HG03520 (cell line): ENCODE measurements around the gene DNPEP.

Experiments
- ATAC-seq: cut with Tn5 transposase; IDR thresholded peaks from one replicate; pipeline ENCODE4 v1.9.1; 2021; ENCODE audit warnings: mild to moderate bottlenecking, moderate library complexity; ENCODE audit not compliant: unreplicated experiment

Gene DNPEP

DNA sequence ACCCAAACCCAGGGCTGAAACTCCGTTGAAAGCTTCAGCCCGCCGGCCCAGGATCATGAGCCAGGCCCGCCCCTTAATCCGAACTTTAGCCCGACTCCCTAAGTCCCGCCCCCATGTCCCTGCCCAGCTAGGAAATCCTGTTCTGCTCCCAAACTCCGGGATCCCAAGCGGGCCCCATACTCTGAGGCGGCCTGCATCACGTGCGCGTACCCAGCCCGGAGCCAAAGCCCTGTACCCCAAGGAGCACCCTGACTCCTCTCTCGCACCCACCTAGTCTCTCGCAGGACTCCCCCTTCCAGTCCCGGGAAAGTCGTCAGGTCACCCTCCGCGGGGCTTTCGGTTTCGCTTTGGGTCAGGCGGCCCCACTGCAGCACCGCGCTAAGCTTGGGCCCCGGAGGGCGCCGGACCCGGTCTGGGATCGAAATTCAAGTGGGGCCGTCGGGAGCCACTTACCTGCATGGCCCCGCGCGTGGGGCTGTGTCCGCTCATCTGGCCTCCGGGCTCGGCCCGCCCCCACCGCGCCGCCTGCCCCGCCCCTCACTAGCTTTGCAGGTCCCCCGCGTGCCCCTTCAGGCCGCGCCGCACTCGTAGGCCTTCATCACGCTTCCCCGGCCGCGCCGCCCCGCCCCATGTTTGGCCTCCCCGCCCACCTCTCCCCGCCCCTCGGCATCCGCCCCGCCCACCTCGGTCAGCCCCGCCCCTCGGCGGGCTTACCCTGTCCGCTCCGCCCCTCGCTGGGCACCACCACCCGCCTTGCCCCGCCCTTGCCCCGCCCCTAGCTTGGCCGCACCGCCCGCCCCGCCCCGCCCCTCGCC, at the start of gene DNPEP:
Gene DNPEP, minus strand, starts transcription at position 607 of the 815 bp plus-strand sequence. Its CDS starts 118 bp downstream, at position 489.
- ATAC-seq, result peak; percentile 49

GRCh38 chr2:219437141-219437540, 49.4 kb upstream of the DNPEP start:
- no peak for ATAC-seq

DNA sequence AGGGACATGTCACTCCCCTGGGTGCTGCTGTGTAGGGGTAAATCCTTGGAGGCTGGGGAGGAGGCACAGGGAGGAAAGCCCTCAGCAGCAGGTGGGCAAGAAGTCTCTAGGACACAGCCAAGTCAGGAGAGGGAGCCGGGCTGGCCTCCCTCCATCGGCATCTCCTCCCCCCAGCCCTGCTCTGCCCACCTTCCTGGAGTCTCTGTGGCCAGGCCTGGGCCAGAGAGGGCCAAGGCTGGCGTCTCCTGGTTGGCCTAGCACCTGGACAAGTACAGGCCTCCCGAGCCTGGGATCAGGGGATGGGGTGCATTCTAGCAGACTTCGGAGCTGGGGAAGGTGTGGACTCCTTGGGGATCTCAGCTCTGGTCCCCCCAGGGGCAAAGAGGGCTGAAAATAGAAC, 48.8 kb upstream of the DNPEP start:
- no peak for ATAC-seq

DNA sequence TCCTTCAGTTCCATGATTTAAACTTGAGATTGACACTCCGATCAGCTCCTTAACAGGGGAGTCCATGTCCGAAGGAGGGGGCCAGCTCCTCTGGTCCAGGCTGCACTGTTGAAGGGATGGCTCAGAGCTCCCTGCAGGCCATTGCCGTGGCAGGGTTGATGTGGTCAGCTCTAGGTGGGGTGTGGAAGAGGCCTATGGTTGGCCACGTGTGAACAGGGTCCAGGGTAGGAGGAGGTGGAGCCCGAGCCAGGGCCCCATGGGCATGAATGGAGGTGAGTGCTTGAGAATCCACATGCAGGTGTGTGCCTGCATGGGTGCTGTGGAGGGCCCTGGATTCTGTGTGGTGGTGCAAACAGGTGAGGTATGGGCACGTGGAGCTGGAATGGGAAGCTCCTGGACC, 48.0 kb upstream of the DNPEP start:
- ATAC-seq, result no peak

- ATAC-seq, result no peak
These were observed 47.2 kb upstream of the DNPEP start, which contains the start of gene SPEG for GRCh38 chr2:219434718-219435525. Gene SPEG, plus strand, starts transcription at chr2:219434843. Its CDS starts 135 bp downstream, at chr2:219434978.

DNA sequence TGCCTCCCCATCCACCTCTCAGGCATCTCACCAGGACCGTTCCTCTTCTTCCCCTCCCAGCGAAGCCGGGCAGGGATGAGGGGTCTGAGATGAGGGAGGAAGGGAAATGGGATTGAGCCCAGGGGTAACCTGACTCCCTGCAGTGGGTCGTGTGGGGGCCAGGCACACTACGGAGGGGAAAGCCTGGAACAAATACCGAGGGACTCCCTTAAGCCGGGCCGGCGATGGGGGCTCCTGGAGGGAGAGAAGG, 46.7 kb upstream of the DNPEP start:
- ATAC-seq, result no peak

DNA sequence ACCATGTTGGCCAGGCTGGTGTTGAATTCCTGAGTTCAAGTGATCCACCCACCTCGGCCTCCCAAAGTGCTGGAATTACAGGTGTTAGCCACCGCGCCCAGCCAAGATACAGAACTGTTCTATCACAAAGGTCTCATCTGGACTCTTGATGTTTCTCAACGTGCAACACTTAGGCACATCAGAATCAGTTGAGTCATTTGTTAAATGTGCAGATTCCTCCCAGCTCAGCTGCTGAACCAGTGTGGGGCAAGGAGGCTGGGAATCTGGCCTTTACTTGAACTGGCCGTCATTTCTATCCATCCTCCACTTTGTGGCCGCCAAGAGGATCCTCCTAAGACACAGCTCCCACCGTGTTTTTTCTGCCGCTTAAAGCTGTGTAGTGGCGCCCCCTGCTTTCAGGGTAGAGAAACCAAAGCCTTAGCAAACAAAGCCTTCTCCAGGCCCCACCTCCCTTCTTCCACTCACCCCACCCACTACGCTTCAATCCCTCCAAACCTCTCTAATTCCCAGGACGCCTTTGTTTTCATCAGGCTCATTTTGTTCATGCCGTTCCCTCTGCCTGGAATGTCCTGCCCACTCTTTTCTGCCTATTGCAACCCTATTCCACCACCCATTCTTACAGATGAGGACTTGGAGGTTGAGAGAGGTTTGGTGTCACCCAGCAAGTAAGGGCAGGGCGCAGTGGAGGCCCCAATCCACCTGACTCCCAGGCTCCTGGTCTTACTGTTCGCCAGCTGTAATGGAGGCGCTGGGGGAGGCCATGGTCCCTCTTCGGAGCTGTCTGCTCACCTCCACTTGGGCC, 46.2 kb upstream of the DNPEP start:
- no peak for ATAC-seq

GRCh38 chr2:219430633-219431615, 43.2 kb upstream of the DNPEP start:
- no peak for ATAC-seq

DNA sequence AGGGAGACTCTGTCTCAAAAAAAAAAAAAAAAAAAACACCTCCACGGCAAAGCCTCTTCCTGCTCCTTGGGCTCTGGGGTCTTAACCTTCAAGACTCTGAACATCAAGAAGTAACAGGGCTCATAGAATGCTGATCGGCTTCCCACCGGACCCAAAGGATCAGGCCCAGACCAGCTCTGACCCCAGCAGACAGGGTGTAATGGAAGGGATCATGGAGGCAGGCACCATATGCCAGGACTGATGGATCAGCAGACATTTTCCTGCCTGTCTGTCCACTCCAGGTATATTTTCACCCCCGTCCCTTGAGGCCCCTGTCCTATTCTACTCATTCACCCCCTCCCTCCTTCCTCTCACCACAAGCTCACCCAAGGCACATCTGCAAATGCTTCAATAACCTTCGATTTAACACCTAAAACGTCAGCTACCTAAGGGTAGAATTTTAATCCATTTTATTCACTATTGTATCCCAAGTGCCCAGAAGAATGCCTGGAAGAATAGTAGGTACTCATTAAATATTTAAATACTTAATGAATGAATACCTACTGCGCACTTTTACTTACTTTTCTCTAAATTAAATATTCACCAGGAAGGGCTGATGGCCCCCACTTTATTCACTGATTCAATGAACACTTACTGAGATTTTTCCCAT, 42.4 kb upstream of the DNPEP start:
- ATAC-seq, result no peak

GRCh38 chr2:219428469-219428868, 40.8 kb upstream of the DNPEP start:
- ATAC-seq, result no peak

- no peak for ATAC-seq
These were observed 38.9 kb upstream of the DNPEP start for GRCh38 chr2:219426534-219427136.

- no peak for ATAC-seq
These were observed 38.3 kb upstream of the DNPEP start for GRCh38 chr2:219426068-219426443.

DNA sequence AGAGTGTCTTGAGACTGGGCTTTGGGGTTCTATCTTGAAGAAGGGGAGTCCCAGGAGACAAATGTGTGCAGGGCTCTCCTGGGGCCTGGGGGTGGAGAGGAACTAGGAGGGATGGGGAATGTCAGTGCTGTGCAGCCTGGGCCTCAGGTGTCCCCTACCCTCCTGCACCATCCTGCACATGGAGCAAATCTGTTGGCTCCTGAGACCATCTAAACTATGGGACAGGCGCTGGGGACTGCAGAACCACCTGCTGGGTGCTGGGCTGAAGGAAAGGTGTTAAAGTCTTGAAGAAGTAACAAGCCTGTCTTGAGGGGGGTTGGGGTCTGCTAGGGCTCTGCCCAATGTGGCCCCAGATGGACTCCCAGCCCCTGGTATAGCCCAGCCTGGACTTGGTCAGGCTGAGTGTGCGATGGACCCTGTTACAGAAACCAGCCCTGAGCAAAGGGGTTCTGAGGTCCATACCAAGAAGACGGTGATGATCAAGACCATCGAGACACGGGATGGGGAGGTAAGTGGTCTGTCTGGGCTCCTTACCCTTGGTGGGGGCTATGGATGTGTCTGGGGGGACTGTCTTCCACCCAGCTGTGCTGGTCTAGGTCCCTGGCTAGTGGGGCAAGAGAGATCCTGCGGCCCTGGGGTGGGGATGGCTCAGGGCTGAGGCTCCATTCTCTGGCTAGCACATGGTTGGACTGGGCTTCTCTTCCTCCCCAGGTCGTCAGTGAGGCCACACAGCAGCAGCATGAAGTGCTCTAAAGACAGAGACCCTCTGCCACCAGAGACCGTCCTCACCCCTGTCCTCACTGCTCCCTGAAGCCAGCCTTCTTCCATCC, 37.7 kb upstream of the DNPEP start:
- no peak for ATAC-seq

GRCh38 chr2:219423652-219424377, 36.1 kb upstream of the DNPEP start:
- no peak for ATAC-seq

GRCh38 chr2:219422952-219423534, 35.3 kb upstream of the DNPEP start:
- no peak for ATAC-seq

DNA sequence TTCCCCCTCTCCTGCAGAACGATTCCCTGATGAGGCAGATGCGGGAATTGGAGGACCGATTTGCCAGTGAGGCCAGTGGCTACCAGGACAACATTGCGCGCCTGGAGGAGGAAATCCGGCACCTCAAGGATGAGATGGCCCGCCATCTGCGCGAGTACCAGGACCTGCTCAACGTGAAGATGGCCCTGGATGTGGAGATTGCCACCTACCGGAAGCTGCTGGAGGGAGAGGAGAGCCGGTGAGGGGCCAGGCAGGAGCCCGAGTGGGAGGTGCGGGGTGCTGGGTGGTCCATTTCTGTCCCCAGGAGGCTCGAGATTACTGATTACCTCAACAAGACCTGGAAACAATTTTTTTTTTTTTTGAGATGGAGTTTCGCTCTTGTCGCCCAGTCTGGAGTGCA, 33.6 kb upstream of the DNPEP start:
- no peak for ATAC-seq

DNA sequence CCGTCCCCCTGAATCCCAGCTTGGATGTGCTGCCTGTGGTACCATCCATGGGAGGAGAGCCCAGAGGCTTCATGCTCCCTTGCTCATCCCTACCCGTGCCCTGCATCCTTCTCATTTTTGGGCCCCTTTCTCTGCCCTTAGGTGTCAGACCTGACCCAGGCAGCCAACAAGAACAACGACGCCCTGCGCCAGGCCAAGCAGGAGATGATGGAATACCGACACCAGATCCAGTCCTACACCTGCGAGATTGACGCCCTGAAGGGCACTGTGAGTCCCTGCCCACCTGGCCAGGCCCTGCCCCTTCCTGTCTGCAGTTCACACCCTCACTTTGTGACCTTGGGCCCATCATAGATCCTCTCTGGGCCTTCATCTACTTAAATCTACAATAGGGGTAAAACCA, 33.0 kb upstream of the DNPEP start:
- no peak for ATAC-seq
